Erythroblast (primary cell): Measurements from ENCODE around the gene IGF1.

ENCODE experiments used
- DNase-seq, 2 experiments: peaks; one replicate each; lab custom pipeline; 2025; lab: John Stamatoyannopoulos, UW
- GATA1 ChIP-seq: IDR thresholded peaks from 2 replicates; pipeline ENCODE4 v1.6.1; 2011; ENCODE audit warnings: low read depth, mild to moderate bottlenecking, control low read depth, low read length, moderate library complexity
- POLR2A ChIP-seq: IDR thresholded peaks from 2 replicates; pipeline ENCODE4 v1.6.1; 2011; ENCODE audit warnings: mild to moderate bottlenecking, low read length

The IGF1 gene

DNA sequence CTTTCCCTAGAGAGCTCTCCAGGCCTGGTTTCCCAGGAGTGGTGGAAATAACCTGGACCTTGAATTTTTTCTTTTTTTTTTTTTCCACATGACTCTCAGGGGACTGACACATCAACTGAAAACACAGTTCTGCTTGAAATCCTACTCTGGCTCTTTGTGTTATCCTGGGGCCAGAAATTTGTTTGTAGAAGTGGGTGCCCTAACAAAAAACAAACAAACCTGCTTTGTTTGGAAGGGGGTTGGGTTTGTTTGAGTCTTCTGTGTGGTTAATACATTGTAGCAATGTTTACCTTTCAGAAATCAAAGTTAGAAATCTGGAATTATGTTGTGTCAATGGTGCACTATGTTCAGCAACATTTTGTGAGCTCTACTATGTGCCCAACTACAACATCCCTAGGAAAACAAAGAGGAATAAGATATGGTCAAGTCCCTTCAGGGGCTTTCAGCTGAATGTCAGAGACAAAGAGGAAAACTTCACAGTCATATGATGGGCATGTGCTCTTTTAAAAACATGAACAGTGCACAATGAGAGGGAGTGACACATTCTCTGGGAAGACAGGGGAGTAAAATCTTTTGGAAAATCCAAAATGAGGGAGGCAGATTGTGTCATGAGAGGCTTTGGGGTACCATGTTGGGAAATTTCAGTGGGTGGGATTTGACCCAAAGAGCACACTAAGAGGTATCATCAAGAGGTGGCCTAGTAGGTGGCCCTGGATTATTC lies 1.5 kb upstream of the IGF1 start:
- no peak for TF ChIP-seq GATA1
- no peak for TF ChIP-seq POLR2A
- no peak for DNase-seq

DNA sequence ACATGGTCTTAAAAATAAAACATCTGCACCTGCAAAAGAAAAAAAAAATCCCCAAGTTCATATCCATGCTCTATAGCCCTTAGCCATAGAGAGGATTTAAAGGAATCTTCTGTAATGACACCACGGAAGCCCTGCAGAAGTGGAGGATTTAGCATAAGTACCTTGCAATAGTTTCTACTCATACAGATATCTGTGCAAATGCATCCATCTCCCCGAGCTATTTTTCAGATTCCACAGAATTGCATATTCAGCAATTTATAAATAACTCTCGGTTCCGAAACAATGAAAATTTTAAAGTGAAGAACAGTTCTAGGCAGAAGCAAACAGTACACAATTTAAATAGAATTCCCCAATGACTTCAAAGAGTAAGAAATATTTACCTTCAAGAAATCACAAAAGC lies 424 bp downstream of the IGF1 start:
- no peak for TF ChIP-seq GATA1
- no peak for TF ChIP-seq POLR2A
- DNase-seq: no peak

DNA sequence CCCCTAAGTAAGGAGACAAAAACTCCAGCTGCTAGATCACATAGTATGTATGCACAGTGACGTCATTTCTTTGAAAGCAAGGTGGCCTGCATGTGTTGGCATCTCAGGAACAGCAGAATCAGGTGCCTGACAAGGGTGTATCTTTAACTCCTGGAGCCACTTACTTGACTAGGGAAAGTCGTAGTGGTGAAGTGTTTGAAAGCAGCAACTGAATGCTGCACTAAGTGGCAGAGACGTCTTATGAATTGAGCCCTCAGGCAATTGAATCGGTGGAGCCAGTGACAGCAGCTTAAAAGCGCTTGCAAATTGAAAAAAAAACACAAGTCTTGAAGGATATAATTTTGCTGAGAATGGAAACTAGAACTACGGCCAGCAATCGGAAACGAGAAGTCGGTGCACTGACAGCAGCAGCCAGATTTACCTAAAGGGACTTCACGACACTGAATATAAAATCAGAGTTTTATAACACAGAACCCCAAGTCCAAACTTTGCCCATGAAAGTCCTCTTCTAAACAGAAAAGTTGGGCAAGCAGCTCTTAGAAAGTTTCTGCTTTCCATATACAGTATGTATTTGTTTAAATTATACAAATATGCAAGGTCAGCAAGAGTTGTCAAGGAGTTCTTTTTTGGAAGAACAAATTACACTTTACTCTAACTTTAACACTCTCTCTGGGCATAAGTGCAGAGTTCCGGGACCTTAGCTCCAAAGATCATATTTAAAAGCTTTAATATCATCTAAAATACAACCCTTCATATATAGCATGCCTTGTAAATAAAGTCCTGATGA lies 1.1 kb downstream of the IGF1 start:
- no peak for TF ChIP-seq GATA1
- no peak for TF ChIP-seq POLR2A
- DNase-seq: no peak

DNA sequence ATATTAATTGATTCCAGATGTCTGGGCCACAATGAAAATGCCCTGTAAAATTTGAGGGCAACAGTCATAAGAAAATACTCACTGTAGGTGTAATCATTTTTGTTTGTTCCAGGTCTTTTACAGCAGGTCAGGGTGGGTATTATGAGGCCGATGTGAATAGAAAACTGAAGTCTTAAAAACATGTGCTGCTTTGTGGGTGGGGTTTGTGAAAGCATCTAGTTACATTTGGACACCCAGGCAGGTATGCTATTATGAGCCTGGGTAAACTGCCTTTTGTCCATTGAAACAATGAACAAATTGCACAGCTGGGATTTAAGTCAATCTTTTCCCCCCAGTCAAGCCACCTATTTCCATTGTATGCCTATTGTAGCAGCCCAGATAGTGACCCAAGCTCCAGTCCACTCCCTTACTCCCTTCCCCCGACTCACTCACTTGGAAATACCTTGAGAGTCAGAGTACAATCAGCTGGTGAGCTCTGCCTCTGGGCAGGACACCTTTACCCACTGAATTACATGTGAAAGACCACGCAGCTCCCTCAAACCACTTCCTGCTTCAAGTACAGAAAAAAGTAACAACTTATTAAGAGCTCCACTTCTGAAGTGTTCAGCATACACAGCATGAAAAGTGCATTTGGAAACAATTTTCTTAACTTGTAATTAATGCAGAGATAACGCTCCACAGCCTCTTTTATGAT lies 1.8 kb downstream of the IGF1 start:
- TF ChIP-seq GATA1 (no peak), POLR2A (no peak)
- DNase-seq: no peak

DNA sequence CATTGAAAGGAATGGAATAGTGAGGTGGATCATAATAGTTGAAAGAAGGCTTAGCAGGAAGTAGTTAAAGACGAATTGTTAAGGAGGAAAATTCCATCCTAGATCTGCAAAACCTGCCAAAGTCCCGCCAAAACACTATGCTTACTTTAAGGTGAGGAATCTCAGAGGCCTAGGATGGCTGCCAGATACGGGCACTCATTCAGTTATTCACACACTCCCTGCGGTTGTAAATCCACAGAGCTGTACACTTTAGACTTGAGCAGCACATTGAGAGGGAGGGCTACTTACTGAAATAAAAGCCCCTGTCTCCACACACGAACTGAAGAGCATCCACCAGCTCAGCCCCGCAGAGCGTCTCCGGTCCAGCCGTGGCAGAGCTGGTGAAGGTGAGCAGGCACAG lies 5.0 kb downstream of the IGF1 start:
- no peak for DNase-seq
- TF ChIP-seq POLR2A (no peak), GATA1 (no peak)

DNA sequence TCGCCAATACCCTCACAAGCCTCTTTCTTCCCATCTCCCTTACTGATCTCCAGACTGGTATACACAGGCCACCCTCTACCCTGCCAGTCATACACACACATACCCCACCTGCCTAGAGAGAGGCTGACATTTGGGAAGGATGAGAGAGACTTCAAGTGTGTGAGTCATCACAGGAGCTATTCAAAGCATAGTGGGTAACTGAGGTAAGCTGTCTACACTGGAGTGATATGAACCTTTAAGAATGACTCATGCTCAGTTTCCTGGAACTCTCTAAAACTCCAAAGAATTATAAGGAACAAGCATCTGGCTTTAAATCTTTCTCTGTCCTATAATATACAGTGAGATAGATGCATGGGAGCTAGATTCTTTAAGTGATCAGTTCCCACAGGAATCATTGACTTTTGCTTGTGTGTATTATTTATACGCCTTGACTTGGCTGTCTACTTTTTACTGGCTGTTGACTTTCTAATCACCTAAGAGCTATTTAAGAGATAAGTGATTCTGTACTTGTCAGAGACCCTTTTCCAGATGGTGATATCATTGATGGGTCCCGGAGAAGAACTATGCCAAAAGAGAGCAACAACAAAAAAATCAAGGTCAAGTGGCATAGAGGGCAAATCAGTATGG lies 5.8 kb downstream of the IGF1 start:
- DNase-seq: no peak
- TF ChIP-seq GATA1 (no peak), POLR2A (no peak)

DNA sequence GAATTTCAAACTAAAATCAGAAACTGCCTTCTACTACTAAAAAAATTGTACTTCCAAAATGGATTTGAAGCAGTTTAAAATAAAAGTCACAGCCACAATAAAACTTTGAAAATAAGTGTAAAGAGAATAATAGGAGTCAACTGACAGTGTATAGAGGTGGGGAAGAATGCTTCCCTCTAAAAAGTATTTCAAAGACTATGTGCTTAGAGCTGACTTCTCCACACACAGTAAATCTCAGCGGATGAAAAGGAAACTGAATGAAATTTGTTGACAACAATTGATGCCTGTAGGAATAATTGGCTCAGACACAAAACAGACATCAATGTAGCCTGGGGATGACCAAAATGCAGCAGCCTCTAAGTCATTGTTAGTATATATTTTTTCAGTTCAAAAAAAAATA lies 7.9 kb downstream of the IGF1 start:
- DNase-seq: no peak
- TF ChIP-seq GATA1: no peak
- no peak for TF ChIP-seq POLR2A

DNA sequence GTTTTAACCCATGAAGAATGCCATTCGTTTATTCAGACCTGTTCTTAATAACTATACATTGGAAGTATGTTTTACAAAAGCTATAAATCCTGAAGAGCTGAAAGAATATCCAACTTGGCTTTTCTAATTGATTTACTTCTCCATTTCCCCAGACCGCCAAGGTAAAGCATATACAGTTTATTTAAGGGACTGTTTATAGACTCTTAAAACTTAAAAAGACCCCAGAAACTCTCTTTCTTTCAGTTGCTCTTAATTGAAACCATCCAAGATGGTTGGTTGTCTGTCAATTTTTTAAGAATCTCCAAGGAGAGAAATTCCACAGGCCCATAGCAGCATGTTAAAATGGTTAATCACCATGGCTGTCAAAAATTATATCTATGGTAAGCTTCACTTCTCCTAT lies 8.8 kb downstream of the IGF1 start:
- TF ChIP-seq POLR2A (no peak), GATA1 (no peak)
- no peak for DNase-seq

DNA sequence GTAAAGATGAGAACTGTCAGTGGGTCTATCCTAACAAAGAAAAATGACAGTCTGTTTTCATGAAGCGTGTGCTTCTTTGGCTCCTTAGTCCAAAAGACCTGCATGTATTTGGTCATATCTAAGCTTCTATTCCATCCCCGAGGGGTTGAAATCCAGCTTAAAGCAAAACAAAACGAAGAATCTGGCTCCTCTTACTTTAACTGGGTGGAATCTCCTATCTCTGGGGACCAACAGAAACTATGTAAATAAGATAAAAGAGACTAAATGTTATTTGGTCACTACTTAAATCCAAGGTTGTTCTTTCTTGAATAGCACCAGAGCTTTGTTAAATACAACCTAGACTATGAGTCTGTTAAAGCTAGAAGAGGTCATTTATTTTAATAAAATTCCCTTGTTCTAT lies 9.4 kb downstream of the IGF1 start:
- no peak for DNase-seq
- no peak for TF ChIP-seq GATA1
- no peak for TF ChIP-seq POLR2A

DNA sequence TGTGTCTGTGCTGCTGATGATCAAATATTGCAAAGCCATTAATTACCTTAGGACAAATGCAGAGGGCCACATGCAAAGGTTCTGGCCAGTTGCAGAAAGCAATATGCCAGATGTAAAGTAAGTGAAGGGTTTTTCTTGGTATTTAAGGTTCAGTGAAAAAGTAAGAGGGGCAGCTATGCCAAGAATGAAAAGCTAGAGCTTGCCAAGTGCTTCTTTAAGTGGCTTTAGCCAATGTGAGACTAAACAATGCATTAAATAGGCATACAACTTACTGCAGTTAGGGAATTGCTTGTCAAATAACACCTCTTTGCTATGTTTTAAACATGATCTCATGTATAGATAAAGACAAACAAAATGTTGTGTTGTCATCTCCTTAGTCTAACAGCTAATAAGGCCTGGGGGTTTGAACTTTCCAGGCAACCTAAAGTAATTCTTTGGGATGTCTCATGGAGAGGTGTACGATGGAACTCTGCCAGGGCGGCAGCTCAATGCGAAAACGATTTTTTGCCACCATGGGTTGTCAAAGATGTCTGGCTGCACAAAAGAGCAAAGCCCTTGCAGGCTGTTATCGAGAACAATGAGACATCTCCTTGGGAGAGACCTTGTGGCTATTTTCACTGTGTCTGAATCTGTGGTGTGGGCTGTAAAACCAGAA lies 12.0 kb downstream of the IGF1 start:
- no peak for DNase-seq
- no peak for TF ChIP-seq GATA1
- TF ChIP-seq POLR2A: no peak

DNA sequence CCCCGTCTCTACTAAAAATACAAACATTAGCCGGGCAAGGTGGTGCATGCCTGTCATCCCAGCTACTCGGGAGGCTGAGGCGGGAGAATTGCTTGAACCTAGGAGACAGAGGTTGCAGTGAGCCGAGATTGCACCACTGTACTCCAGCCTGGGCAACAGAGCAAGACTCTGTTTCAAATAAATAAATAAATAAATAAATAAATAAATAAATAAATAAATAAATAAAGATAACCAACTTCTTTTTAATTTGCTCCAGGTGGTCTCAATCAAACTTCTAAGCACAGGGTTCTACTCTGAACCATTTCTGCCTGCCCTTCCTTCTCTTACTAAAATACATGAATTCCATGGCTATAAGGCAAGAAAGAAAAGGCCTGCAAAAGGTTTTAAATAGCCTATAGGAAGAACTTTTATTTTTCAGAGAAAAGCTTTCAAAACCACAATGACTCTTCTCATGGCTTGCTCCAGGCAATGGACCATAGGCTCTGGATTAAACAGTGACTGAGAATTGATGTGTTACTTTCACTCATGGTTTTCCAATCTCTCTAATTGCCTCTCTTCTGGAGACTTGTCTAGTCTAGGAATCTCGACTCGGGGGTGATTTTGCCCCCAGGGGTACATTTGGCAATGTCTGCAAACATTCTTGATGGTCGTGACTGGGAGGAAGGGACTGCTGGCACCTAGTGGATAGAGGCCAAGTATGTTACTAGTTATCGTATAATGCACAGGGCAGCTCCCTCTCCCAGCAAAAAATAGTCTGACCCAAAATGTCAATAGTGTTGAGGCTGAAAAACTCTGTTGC lies 14.4 kb downstream of the IGF1 start:
- TF ChIP-seq GATA1 (no peak), POLR2A (no peak)
- DNase-seq: no peak

DNA sequence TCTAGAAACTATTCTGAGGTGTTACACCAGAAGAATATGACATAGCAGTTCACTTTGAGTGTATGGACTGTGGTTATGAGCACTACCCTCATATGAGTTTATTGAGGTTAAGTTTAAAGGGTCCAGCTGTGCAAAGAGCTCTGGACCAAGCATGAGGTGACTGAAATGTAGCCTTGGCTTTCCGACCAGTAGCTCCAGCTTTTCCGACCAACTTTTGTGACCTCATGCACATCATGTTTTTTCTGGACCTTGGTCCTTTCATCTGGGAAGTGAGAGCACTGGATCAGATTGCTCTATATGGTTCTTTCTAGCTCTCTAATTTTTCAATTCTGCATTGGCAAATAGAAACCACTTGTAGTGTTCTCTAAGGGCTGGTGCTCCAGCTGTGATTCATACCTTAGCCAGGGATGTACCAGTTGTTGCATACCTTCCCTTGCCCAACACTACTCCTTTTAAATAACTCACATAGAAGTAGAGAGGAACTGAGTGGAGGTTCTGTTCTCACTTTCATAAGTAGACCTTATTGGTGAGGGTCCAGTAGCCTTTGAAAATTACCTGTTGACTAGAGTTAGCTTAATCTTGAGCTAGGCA lies 16.6 kb downstream of the IGF1 start:
- TF ChIP-seq GATA1: no peak
- TF ChIP-seq POLR2A: no peak
- DNase-seq: no peak
